Thoracic aorta (tissue), 2 donors: ENCODE results near the gene HDAC7. TPM values are rescaled to one million over a fixed set of nuclear protein-coding genes. Genes with fewer than 3 reads are reported as not detected.
A peak's percentile ranks its signal among the peaks of the same experiment; 100 is the strongest.

ENCODE experiments used
- ATAC-seq: fragments of 150-250 bp; one replicate; pipeline ENCODE4 v1.8.0; 2017; ENCODE audit warnings: low read depth; ENCODE audit not compliant: insufficient number of reproducible peaks, low FRiP score
- DNase-seq: peaks from one replicate; pipeline ENCODE4 v3.0.0-alpha.2; 2020; ENCODE audit warnings: low spot score
- H3K27ac ChIP-seq, 2 donors: fragments of 200-600 bp; sonication (generic); 1 replicate in 1 of 2; 2 replicates in 1 of 2; pipeline ENCODE4 v1.5.1; 2016; ENCODE audit warnings: mild to moderate bottlenecking in 2 of 2, moderate library complexity in 2 of 2
- H3K27me3 ChIP-seq: fragments of 200-600 bp; sonication (generic); replicated peaks from 2 replicates; pipeline ENCODE4 v1.6.0; 2016; ENCODE audit warnings: mild to moderate bottlenecking; ENCODE audit not compliant: insufficient read depth
- H3K36me3 ChIP-seq: fragments of 200-600 bp; sonication (generic); one replicate; pipeline ENCODE4 v1.5.1; 2016
- H3K4me1 ChIP-seq, 2 donors: fragments of 200-600 bp; sonication (generic); 1 replicate in 1 of 2; 2 replicates in 1 of 2; pipeline versions ENCODE4 v1.5.1 to v1.6.0; 2016; ENCODE audit warnings: low read depth in 2 of 2, mild to moderate bottlenecking in 1 of 2; ENCODE audit not compliant: control insufficient read depth in 1 of 2
- H3K4me3 ChIP-seq: fragments of 200-600 bp; sonication (generic); 2 replicates; pipeline ENCODE4 v1.5.1; 2016; ENCODE audit warnings: mild to moderate bottlenecking
- H3K9me3 ChIP-seq: fragments of 200-600 bp; sonication (generic); 2 replicates; pipeline ENCODE4 v1.5.1; 2016
- total RNA-seq, 2 donors: library from RNA; depleted of rRNA; stranded (reverse); fragments of >200 nt; gene quantifications; one replicate each; pipeline versions ENCODE4 v1.1.0 to v1.2.3, GENCODE V29; 2016
- TF ChIP-seq, protein P1 (sequence below): fragments of 200-600 bp; sonication (generic); IDR thresholded peaks from one replicate; pipeline ENCODE4 v1.5.1; 2019; ENCODE audit warnings: antibody characterized with exemption

HDAC7 gene
- total RNA-seq, 2 donors from 2014 or later, result 77.8 to 112 TPM

DNA sequence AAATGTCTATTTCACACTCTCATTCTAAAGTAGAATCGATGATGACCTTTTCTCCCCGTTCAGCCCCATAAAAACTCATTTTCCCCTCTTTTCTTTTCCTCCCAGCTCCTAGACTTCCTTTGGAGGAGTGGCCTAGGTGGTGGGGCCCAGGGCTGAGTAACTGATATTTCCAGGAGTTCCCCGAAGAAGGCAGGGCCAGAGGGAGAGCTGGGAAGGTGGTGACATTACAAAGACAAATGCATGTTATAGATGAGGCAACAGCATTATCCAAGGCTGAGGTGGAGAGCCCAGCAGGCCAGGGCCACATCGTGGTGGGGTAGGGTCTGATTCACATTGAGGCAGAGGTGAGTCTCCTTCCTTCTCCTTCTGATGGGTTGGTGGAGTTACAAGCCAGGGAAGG, 22.2 kb upstream of the HDAC7 start:
- H3K27ac ChIP-seq, result no peak overlapping the region
- TF ChIP-seq, protein P1, sequence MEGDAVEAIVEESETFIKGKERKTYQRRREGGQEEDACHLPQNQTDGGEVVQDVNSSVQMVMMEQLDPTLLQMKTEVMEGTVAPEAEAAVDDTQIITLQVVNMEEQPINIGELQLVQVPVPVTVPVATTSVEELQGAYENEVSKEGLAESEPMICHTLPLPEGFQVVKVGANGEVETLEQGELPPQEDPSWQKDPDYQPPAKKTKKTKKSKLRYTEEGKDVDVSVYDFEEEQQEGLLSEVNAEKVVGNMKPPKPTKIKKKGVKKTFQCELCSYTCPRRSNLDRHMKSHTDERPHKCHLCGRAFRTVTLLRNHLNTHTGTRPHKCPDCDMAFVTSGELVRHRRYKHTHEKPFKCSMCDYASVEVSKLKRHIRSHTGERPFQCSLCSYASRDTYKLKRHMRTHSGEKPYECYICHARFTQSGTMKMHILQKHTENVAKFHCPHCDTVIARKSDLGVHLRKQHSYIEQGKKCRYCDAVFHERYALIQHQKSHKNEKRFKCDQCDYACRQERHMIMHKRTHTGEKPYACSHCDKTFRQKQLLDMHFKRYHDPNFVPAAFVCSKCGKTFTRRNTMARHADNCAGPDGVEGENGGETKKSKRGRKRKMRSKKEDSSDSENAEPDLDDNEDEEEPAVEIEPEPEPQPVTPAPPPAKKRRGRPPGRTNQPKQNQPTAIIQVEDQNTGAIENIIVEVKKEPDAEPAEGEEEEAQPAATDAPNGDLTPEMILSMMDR, result no peak
- ATAC-seq, result no peak
- H3K4me3 ChIP-seq, result no peak overlapping the region
- no peaks in the 10 kb centered on the region for H3K9me3 ChIP-seq
- no peaks in the 10 kb centered on the region for H3K36me3 ChIP-seq
- peaks cover 0 to 6% of the 10 kb centered on the region in 2 donors for H3K4me1 ChIP-seq
- no peaks in the 10 kb centered on the region for H3K27me3 ChIP-seq
- no peak for DNase-seq

DNA sequence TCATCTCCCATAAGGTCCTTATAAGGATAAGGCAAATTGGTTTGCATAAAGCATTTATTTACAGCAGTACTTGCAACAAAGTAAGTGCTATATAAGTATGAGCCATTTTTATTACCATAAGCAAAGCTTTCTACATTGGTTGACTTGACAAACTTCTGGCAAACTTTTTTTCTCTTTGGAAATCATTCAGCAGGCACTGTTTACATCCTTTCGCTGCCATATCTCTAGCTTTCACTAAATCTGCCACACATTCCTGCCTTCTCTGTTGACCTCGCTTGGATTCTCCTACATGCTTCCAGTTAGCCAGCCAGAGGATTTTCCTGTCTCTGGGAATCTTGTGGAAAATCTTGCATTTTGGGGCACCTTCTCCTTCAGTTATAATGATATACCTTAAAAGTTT, 21.8 kb upstream of the HDAC7 start:
- no peaks in the 10 kb centered on the region for H3K27me3 ChIP-seq
- H3K36me3 ChIP-seq, result no peaks in the 10 kb centered on the region
- H3K4me3 ChIP-seq, result no peak overlapping the region
- no peak overlapping the region for H3K27ac ChIP-seq
- no peaks in the 10 kb centered on the region for H3K9me3 ChIP-seq
- TF ChIP-seq, protein P1, result no peak
- DNase-seq, result no peak
- H3K4me1 ChIP-seq, result peaks cover 0 to 6% of the 10 kb centered on the region in 2 donors
- no peak for ATAC-seq

DNA sequence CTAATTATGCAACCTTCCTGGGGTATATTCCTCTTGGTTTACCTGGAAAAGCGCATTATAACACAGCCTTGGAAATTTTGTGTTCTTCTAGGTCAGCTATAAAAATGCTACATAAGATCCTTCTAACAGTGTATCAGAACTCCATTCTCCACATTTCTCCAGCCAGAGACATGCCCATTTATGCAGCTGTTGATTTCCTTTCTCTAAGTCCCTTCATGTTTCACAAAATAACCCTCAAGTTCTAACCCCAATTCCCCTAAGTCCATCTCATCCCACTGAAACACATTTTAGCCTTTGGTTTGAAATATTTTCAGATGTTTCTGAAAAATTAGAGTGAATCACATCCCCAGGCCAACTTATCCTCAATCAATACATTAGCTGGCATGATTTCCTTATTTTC, 20.9 kb upstream of the HDAC7 start:
- no peak overlapping the region for H3K27ac ChIP-seq
- no peaks in the 10 kb centered on the region for H3K36me3 ChIP-seq
- H3K27me3 ChIP-seq, result no peaks in the 10 kb centered on the region
- TF ChIP-seq, protein P1, result no peak
- DNase-seq (no peak), ATAC-seq (no peak)
- no peaks in the 10 kb centered on the region for H3K9me3 ChIP-seq
- H3K4me1 ChIP-seq, result peaks cover 0 to 6% of the 10 kb centered on the region in 2 donors
- no peak overlapping the region for H3K4me3 ChIP-seq

DNA sequence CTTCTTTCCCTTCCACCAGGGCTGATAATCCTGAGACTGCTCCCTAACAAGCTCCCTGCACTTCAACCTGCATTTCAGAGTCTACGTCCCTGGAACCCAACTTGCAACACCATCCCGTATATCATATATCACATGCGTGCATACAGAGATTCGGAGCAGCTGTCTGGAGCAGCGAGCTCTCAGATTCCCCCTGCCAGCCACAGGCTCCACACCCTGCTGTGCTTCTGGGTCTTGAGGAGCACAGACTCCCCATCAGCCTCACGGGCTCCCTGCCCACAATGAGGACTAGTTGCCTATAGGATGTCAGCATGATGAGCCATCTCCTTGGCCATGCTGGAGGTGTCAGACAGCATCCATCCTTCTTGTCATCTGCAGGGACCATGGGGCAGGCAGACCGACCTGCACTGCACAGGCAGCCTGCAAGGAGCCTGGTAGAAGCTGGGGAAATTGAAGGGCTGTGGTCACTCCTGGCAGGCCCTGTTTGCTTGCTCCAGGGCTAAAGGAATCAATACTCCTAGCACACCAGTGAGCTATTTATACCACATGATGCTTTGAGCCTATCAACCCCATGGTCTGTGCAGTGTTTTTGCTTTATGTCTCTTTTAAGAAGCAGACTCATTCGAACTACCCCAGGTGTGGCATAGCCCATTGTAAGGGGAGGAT, 19.6 kb upstream of the HDAC7 start:
- TF ChIP-seq, protein P1, result no peak
- H3K4me1 ChIP-seq, result peaks cover 0 to 6% of the 10 kb centered on the region in 2 donors
- H3K27ac ChIP-seq, result no peak overlapping the region
- no peaks in the 10 kb centered on the region for H3K9me3 ChIP-seq
- no peaks in the 10 kb centered on the region for H3K27me3 ChIP-seq
- no peaks in the 10 kb centered on the region for H3K36me3 ChIP-seq
- H3K4me3 ChIP-seq, result no peak overlapping the region
- no peak for ATAC-seq
- DNase-seq, result no peak

DNA sequence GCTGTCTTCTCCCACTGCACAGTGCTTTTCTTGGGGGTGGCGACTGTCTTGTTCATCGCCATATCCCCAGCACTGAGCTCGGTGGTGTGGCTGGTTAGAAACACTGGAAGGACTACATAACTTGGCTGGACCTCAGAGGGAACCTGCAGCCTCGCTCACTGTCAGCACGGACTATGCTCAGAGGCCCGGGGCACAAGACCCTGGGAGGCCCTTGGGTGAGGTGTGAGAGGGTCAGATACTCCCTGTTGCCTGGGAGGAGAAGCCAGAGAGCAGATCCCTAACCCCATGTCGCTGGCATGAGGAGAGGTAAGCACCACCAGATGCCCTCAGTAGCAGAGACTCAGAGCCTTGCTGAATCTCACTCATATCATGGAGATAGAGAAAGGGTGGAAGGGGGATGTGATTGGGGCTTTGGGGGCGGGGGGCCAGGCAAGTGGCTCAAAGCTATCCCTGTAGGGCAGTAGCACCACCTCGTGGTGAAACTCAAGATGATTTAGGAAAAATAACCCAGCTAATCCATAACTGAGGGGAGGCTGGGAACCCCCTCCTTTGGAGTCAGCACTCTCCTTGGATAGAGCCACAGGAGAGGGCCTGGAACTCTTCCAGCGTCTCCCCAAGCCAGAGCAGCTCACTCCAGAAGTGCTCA, 18.7 kb upstream of the HDAC7 start:
- no peaks in the 10 kb centered on the region for H3K27me3 ChIP-seq
- H3K9me3 ChIP-seq, result no peaks in the 10 kb centered on the region
- no peaks in the 10 kb centered on the region for H3K36me3 ChIP-seq
- DNase-seq (no peak), ATAC-seq (peak; percentile 38)
- H3K4me3 ChIP-seq, result no peak overlapping the region
- peaks cover 0 to 6% of the 10 kb centered on the region in 2 donors for H3K4me1 ChIP-seq
- no peak overlapping the region for H3K27ac ChIP-seq
- TF ChIP-seq, protein P1, result peak; percentile 58
